OCI-LY3 (cell line): ENCODE measurements around the gene SRSF12.

Experiments used
- CTCF ChIP-seq: fragments of 200-600, 300-600 bp; sonication (generic); IDR thresholded peaks from 2 replicates; pipeline ENCODE4 v1.5.1; 2014; ENCODE audit warnings: antibody characterized with exemption, low read length, low read depth
- EZH2phosphoT487 ChIP-seq: fragments of 200-600 bp; shearing (Covaris generic); IDR thresholded peaks from 2 replicates; pipeline ENCODE4 v1.6.1; 2018; ENCODE audit warnings: antibody characterized with exemption, mixed run types, low read depth

GRCh38 chr6:89067796-89068195, 50.1 kb downstream of the SRSF12 start:
- TF ChIP-seq CTCF (no peak), EZH2phosphoT487 (no peak)
